ENCODE measurements around the gene GJA4. TPM values are rescaled to one million over a fixed set of nuclear protein-coding genes. Genes with fewer than 3 reads are reported as not detected.

Gene GJA4
- total and polyA plus RNA-seq, 2 of the 8 experiments (the other 6 are each of a cell fraction or from before 2014, with no cell fraction given) = 3.2 to 3.9 TPM

DNA sequence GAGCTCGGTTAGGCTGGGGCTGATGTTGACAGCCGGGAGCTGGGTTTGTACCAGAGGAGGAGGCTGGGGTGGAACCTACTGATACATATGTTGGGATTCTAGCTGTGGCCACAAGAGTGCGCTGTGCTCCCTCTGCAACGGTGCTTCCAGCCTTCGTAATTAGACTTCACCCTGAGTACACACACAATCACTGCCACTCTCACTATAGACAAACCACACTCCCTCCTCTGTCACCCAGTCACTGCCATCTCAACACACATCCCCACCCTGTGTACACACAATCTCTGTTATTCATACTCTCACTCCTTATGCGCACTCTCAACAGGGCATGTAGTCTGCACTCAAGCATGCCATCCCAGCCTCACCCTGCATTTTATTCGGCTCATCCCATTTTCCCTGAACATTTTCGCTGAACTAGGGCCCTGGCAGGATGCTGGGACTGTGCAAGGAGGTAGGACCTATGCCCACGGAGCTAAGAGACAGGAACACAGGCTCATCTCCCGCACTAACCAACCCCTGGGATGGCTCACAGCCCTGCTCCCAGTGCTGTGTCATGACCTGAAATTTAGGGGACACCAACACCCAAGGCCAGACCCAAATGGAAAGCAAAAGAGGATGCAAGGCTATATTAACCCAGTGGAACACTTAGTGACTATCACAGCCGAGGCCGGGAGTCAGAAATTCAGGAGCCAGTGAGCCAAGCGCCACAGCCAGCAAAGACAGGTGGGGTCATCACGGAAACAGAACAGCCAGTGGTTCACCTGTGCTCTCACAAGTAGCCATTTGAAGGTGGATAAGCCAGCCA, 6.1 kb upstream of the GJA4 start:
- FAIRE-seq = peak; percentile 83
- POLR2A ChIA-PET (ENCODE audit: partially characterized antibody) = no interaction called here
- Histone ChIP-seq H4K91ac (replicated peaks; ENCODE audit: insufficient read length, low read length) (no peak overlapping the region), H2BK15ac (ENCODE audit: low read length) (no peak overlapping the region), H3K18ac (ENCODE audit: extremely low read depth, low read length) (no peak overlapping the region), H2BK120ac (replicated peaks; ENCODE audit: low read depth, low read length) (no peak overlapping the region), H3K56ac (replicated peaks; ENCODE audit: insufficient read length, low read depth, low read length) (no peak overlapping the region), H2AFZ (ENCODE audit: low read length) (no peak overlapping the region), H2BK20ac (ENCODE audit: low read length) (peak overlapping the region; percentile 41; the same call in 1 of the 2 replicates), H3K9ac (replicated peaks in 1 of 4; ENCODE audit: extremely low read depth in 1 of 4, low read depth in 3 of 4, low read length in 3 of 4) (no peak overlapping the region), H3K4me2 (ENCODE audit: insufficient read depth in 1 of 2, low read depth in 2 of 2, low read length in 2 of 2) (no peak overlapping the region), H3K4me3 (ENCODE audit: extremely low read depth in 1 of 4, insufficient read depth in 2 of 4, low read depth in 3 of 4, low read length in 4 of 4) (no peak overlapping the region), H3K36me3 (ENCODE audit: control insufficient read depth in 2 of 4, insufficient read depth in 4 of 4, low read length in 3 of 4) (no peaks in the 10 kb centered on the region), H3K27me3 (replicated peaks in 1 of 4; ENCODE audit: control insufficient read depth in 3 of 4, extremely low read depth in 1 of 4, insufficient read depth in 3 of 4, low read length in 3 of 4) (peaks cover 0 to 8% (median 4%) of the 10 kb centered on the region in 4 experiments; a peak in 5 of 7 replicates), H3K27ac (ENCODE audit: low read depth, low read length) (no peak overlapping the region), H3K9me3 (ENCODE audit: insufficient read depth in 2 of 2, low read depth in 1 of 2, low read length in 1 of 2) (no peaks in the 10 kb centered on the region), H3K23ac (ENCODE audit: insufficient read length) (no peak overlapping the region), H3K4me1 (replicated peaks in 1 of 4; ENCODE audit: control insufficient read depth in 3 of 4, insufficient read depth in 4 of 4, low read length in 3 of 4) (peaks cover 0 to 9% (median 4%) of the 10 kb centered on the region in 4 experiments; a peak in 4 of 7 replicates), H2BK12ac (ENCODE audit: low read depth, low read length) (0 out of 2 replicates have a peak overlapping the region, but pooled peaks have one; percentile 1), H2AK5ac (ENCODE audit: low read depth, low read length) (no peak overlapping the region), H3K14ac (ENCODE audit: insufficient read length) (no peak overlapping the region), H4K5ac (ENCODE audit: insufficient read length, low read depth, low read length) (no peak overlapping the region), H2BK5ac (ENCODE audit: low read depth, low read length) (0 out of 2 replicates have a peak overlapping the region, but pooled peaks have one; percentile 8), H3K4ac (replicated peaks; ENCODE audit: insufficient read length, low read depth, low read length) (no peak overlapping the region), H3K23me2 (ENCODE audit: low read depth, low read length) (peaks cover 3% of the 10 kb centered on the region; the same call in 1 of the 2 replicates), H3K79me1 (ENCODE audit: low read depth, low read length) (no peaks in the 10 kb centered on the region), H4K20me1 (replicated peaks in 1 of 2; ENCODE audit: control insufficient read depth in 1 of 2, insufficient read depth in 2 of 2, low read length in 2 of 2) (no peaks in the 10 kb centered on the region), H3K79me2 (ENCODE audit: control insufficient read depth in 1 of 2, insufficient read depth in 2 of 2, low read length in 2 of 2) (no peaks in the 10 kb centered on the region), H4K8ac (ENCODE audit: extremely low read depth, insufficient read depth, low read length) (no peak overlapping the region)
- 53% methylated on average over 14 of the region's 14 CpGs; no CpG with 5 or more reads in 1 of the 2 experiments for whole genome bisulfite sequencing, 2 experiments (ENCODE audit: extremely low coverage in 1 of 2, insufficient coverage in 1 of 2, insufficient read length in 1 of 2, insufficient replicate concordance in 2 of 2, low coverage in 1 of 2, low lambda C conversion rate in 2 of 2, missing lambda C conversion rate in 1 of 2)
- CTCF ChIA-PET (ENCODE audit: partially characterized antibody) = interaction anchor here (0.6 to 12.6 kb wide), 27 partner anchors 10 to 469 kb away, joined by 3 to 230 read pairs (median 5); partner anchors contain the start of gene SMIM12
- peak in 1 of 2 experiments; percentile 73 for DNase-seq (ENCODE audit: low read depth in 1 of 2, low spot score in 2 of 2)
- TF ChIP-seq, protein P1, sequence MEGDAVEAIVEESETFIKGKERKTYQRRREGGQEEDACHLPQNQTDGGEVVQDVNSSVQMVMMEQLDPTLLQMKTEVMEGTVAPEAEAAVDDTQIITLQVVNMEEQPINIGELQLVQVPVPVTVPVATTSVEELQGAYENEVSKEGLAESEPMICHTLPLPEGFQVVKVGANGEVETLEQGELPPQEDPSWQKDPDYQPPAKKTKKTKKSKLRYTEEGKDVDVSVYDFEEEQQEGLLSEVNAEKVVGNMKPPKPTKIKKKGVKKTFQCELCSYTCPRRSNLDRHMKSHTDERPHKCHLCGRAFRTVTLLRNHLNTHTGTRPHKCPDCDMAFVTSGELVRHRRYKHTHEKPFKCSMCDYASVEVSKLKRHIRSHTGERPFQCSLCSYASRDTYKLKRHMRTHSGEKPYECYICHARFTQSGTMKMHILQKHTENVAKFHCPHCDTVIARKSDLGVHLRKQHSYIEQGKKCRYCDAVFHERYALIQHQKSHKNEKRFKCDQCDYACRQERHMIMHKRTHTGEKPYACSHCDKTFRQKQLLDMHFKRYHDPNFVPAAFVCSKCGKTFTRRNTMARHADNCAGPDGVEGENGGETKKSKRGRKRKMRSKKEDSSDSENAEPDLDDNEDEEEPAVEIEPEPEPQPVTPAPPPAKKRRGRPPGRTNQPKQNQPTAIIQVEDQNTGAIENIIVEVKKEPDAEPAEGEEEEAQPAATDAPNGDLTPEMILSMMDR (IDR thresholded peaks at IDR 0.05; ENCODE audit: control extremely low read depth in 1 of 3, insufficient read depth in 1 of 3, low read depth in 1 of 3, low read length in 3 of 3) = peak; percentile 90 to 97 (median 93)
